A673 (cell line): ENCODE measurements around the gene CERK. TPM values are rescaled to one million over a fixed set of nuclear protein-coding genes. Genes with fewer than 3 reads are reported as not detected.

Experiments used
- BruUV-seq: library from RNA; stranded (reverse); fragments of 400-500 nt; replicated peaks from 2 replicates; lab custom pipeline; 2021; lab: Mats Ljungman, UMichigan
- CTCF ChIA-PET: fragments of 300-600 bp; sonication (Branson Sonifier 250); formaldehyde crosslinking; loops from one replicate; lab custom pipeline; 2022; ENCODE audit warnings: antibody characterized with exemption; lab: Charles Lee
- POLR2A ChIA-PET: fragments of 300-600 bp; sonication (Branson Sonifier 250); formaldehyde crosslinking; loops from one replicate; lab custom pipeline; 2022; ENCODE audit warnings: antibody characterized with exemption; ENCODE audit not compliant: low non-redundant PET; lab: Charles Lee
- DNase-seq: peaks from one replicate; pipeline ENCODE4 v3.0.0-alpha.2; 2015; ENCODE audit warnings: low spot score
- H3K27ac ChIP-seq: fragments of 200-600 bp; sonication (generic); 2 replicates; pipeline ENCODE4 v1.5.1; 2016; ENCODE audit warnings: mixed run types, low read depth, mild to moderate bottlenecking, mixed read lengths, antibody characterized with exemption, low read length; ENCODE audit not compliant: poor library complexity, severe bottlenecking
- H3K27me3 ChIP-seq: fragments of 200-600 bp; sonication (generic); replicated peaks from 2 replicates; pipeline ENCODE4 v1.6.1; 2017; ENCODE audit warnings: mixed run types, low read depth, mild to moderate bottlenecking, mixed read lengths, antibody characterized with exemption, low read length; ENCODE audit not compliant: insufficient read depth, poor library complexity
- H3K36me3 ChIP-seq: fragments of 200-600 bp; sonication (generic); 2 replicates; pipeline ENCODE4 v1.6.1; 2016; ENCODE audit warnings: mixed run types, mild to moderate bottlenecking, mixed read lengths, antibody characterized with exemption, low read length; ENCODE audit not compliant: insufficient read depth, poor library complexity, severe bottlenecking
- H3K4me1 ChIP-seq: fragments of 200-600 bp; sonication (generic); 2 replicates; pipeline ENCODE4 v1.6.1; 2017; ENCODE audit warnings: mixed run types, mild to moderate bottlenecking, mixed read lengths, antibody characterized with exemption, low read length; ENCODE audit not compliant: insufficient read depth, poor library complexity, severe bottlenecking
- H3K4me3 ChIP-seq: fragments of 200-600 bp; sonication (generic); 2 replicates; pipeline ENCODE4 v1.5.1; 2016; ENCODE audit warnings: low read depth, mixed run types, mild to moderate bottlenecking, mixed read lengths, low read length; ENCODE audit not compliant: poor library complexity, severe bottlenecking
- H3K9me3 ChIP-seq: fragments of 200-600 bp; sonication (generic); 2 replicates; pipeline ENCODE4 v1.6.1; 2016; ENCODE audit warnings: mixed run types, low read depth, mild to moderate bottlenecking, mixed read lengths, antibody characterized with exemption, low read length; ENCODE audit not compliant: poor library complexity, severe bottlenecking
- CTCF ChIP-seq: fragments of 300-800, 200-600 bp; sonication (generic); conservative IDR thresholded peaks from 2 replicates; pipeline ENCODE4 v1.5.1; 2017; ENCODE audit warnings: low read depth, mild to moderate bottlenecking, antibody characterized with exemption, low read length, moderate library complexity, mixed read lengths
- EZH2 ChIP-seq: fragments of 200-600 bp; sonication (generic); IDR thresholded peaks from 2 replicates; pipeline ENCODE4 v1.6.1; 2017; ENCODE audit warnings: borderline replicate concordance, low read depth, mild to moderate bottlenecking, mixed read lengths, antibody characterized with exemption, low read length; ENCODE audit not compliant: poor library complexity, severe bottlenecking
- intact Hi-C: fragments of 100-400 bp; cut with micrococcal nuclease; formaldehyde crosslinking; loops from one replicate; pipeline ENCODE4 v1.10.0; 2022; ENCODE audit not compliant: unreplicated experiment
- total RNA-seq: library from RNA; stranded (reverse); gene quantifications from 2 replicates; pipeline ENCODE4 v1.2.3, GENCODE V29; 2021

CERK gene
- total RNA-seq, 1 experiment from 2014 or later: 58.8 TPM

GRCh38 chr22:46671824-46672432 is 66.1 kb downstream of the CERK start:
- POLR2A ChIA-PET: no interaction called here
- no TSS peak for BruUV-seq
- intact Hi-C loops: loop anchor here (10.0 kb wide), 1 partner anchor 107 kb away; no protein-coding TSS in a partner anchor

GRCh38 chr22:46669201-46669600 is 68.9 kb downstream of the CERK start:
- Histone ChIP-seq H3K4me1 (no peaks in the 10 kb centered on the region), H3K36me3 (no peaks in the 10 kb centered on the region), H3K27ac (no peak overlapping the region), H3K27me3 (no peaks in the 10 kb centered on the region), H3K4me3 (no peak overlapping the region), H3K9me3 (no peaks in the 10 kb centered on the region)
- TF ChIP-seq EZH2 (no peak), CTCF (no peak)
- BruUV-seq: no TSS peak
- POLR2A ChIA-PET: no interaction called here
- DNase-seq: no peak
- CTCF ChIA-PET: no interaction called here
- intact Hi-C loops: no loop called here

More at GRCh38 chr22:46671824-46672432, 66.1 kb downstream of the CERK start:
- Histone ChIP-seq H3K27me3 (no peaks in the 10 kb centered on the region), H3K4me3 (no peak overlapping the region), H3K27ac (no peak overlapping the region), H3K4me1 (no peaks in the 10 kb centered on the region), H3K36me3 (no peaks in the 10 kb centered on the region), H3K9me3 (no peaks in the 10 kb centered on the region)
- TF ChIP-seq CTCF: no peak
- TF ChIP-seq EZH2: no peak
- CTCF ChIA-PET: no interaction called here
- no peak for DNase-seq

GRCh38 chr22:46668116-46668515 is 69.9 kb downstream of the CERK start:
- no peak for DNase-seq
- Histone ChIP-seq H3K27me3 (no peaks in the 10 kb centered on the region), H3K4me3 (no peak overlapping the region), H3K9me3 (no peaks in the 10 kb centered on the region), H3K36me3 (no peaks in the 10 kb centered on the region), H3K4me1 (no peaks in the 10 kb centered on the region), H3K27ac (no peak overlapping the region)
- intact Hi-C loops: no loop called here
- TF ChIP-seq EZH2: no peak
- no peak for TF ChIP-seq CTCF
- POLR2A ChIA-PET: no interaction called here
- BruUV-seq: no TSS peak
- CTCF ChIA-PET: no interaction called here
